SK-MEL-5 (cell line): Measurements from ENCODE around the gene GPR176. TPM values are rescaled to one million over a fixed set of nuclear protein-coding genes. Genes with fewer than 3 reads are reported as not detected.
A peak's percentile ranks its signal among the peaks of the same experiment; 100 is the strongest.

Experiments
- DNase-seq: peaks from one replicate; pipeline ENCODE4 v3.0.0-alpha.2; 2016; ENCODE audit warnings: low read depth, low spot score
- in situ Hi-C: cut with HindIII; loops from 2 replicates; pipeline ENCODE4 v1.10.0; 2016; ENCODE audit warnings: low sequenced_read_pairs, high pct_unique_total_duplicates, low pct_unique_long_range_greater_than_20kb
- total RNA-seq: library from RNA; depleted of rRNA; stranded (reverse); fragments of >200 nt; shearing (Covaris generic); gene quantifications from 2 replicates; pipeline ENCODE4 v1.2.3, GENCODE V29; 2014

The GPR176 gene
- total RNA-seq, 1 experiment from 2014 or later: 6.3 TPM

DNA sequence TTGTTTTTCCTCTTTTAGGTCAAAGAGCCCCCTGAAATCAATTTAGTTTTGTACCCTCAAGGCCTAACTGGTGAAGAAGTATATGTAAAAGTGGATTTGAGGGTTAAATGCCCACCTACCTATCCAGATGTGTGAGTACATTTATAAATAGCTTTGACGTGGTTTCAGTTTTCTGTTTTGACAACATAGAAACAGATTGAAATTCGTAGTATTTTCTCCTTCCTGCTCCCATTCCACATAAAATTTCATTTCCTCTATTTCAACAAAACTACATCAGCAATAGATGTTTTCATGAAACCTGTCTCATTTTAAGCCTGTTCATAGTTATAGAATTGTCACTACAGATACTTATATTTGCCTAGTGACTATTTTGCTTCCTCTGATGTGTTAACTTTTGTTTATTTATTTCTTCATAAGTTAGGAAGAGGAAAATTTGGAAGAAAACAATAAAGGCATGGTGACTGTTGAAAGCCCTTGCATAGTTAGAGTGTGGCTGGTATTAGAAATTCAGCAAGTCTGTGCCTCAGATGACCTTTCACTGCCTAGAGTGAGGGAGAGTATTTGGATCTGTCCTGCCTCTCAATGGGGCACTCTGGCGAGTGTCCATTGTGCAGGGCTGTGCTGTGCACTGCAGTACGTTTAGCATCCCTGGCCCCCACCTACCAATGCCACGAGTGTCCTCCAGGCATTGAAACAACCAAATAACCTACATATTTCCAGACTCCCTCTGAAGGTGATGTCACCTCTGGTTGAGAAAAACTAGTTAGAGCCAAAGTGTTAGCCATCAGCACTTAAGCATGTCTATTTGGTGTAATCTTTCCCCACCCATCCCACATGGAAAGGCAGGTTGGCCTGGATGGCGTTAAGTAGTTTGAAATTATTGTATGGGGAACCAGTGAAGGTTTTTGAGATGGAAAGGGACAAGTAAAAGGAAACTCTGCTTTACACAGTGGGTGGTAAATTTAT lies 19.7 kb upstream of the GPR176 start:
- DNase-seq: no peak
- in situ Hi-C loops: no loop called here

DNA sequence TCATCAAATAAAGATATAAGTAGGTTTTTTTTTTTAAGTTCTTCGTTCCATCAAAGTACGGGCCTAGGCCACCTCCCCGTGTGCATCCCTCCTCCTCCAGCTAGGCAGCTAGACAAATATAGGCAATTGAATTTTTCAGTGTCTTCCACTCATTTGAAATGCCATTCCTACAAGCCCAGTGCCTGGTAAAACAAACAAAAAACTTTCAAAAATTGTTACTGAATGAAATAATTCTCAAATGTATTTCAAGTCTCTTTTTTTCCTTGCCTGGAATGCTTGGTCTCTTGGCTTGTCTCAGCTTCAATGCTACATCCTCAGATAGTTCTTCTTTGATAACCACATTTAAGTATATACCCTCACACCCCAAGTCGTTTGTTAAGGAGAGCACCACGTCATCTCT lies 17.6 kb upstream of the GPR176 start:
- in situ Hi-C loops: no loop called here
- DNase-seq: no peak

GRCh38 chr15:39936681-39937080 lies 16.6 kb upstream of the GPR176 start:
- no peak for DNase-seq
- in situ Hi-C loops: no loop called here

GRCh38 chr15:39936187-39936586 lies 16.1 kb upstream of the GPR176 start:
- in situ Hi-C loops: no loop called here
- no peak for DNase-seq

- no peak for DNase-seq
These were observed 15.2 kb upstream of the GPR176 start for GRCh38 chr15:39935241-39935640.

GRCh38 chr15:39934397-39935071 lies 14.5 kb upstream of the GPR176 start:
- DNase-seq: peak; percentile 30
- in situ Hi-C loops: no loop called here

More at GRCh38 chr15:39935241-39935640, 15.2 kb upstream of the GPR176 start:
- in situ Hi-C loops: no loop called here

GRCh38 chr15:39931615-39932014 lies 11.5 kb upstream of the GPR176 start:
- DNase-seq: peak; percentile 6

GRCh38 chr15:39926526-39926925 lies 6.5 kb upstream of the GPR176 start:
- in situ Hi-C loops: no loop called here
- DNase-seq: no peak

More at GRCh38 chr15:39931615-39932014, 11.5 kb upstream of the GPR176 start:
- in situ Hi-C loops: no loop called here

DNA sequence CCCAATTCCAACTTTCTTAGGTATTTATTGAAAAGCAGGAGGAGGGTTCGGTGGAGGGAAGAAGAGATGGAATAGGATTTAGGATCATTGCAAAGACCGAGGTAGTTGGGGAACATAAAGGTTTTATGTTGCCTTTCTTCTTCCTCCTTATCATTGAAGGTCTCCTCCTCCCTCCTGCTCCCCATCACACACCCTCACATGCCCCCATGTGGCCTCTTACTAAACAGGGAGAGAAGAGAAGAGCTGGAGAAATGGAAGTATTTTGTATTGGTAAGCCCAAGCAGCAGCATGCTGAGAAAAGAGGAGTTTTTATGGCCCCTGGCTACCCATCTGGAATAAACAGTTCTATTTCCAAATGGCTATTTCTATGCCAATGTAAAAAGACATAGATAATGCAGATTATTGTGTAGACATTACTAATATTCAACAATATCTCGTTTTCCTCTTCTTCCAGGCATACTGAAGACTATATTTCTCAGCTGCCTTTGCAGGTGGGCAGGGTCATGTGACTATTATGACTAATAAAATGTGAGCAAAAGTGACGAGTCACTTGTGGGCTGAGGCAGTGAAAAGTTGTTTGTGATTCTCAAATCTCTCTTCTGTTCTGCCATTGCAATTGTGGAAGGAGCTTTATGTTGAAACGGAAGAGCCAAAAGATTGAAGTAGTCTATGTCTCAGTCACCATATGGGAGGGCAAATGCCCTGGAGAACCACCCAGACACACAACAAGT lies 5.2 kb upstream of the GPR176 start:
- in situ Hi-C loops: no loop called here
- peak; percentile 22 for DNase-seq

GRCh38 chr15:39924437-39924836 lies 4.4 kb upstream of the GPR176 start:
- in situ Hi-C loops: no loop called here
- no peak for DNase-seq

- DNase-seq: peak; percentile 6
- in situ Hi-C loops: no loop called here
These were observed 2.5 kb upstream of the GPR176 start for GRCh38 chr15:39922462-39923092.

GRCh38 chr15:39921274-39921638 lies 1.2 kb upstream of the GPR176 start:
- no peak for DNase-seq
- in situ Hi-C loops: no loop called here

DNA sequence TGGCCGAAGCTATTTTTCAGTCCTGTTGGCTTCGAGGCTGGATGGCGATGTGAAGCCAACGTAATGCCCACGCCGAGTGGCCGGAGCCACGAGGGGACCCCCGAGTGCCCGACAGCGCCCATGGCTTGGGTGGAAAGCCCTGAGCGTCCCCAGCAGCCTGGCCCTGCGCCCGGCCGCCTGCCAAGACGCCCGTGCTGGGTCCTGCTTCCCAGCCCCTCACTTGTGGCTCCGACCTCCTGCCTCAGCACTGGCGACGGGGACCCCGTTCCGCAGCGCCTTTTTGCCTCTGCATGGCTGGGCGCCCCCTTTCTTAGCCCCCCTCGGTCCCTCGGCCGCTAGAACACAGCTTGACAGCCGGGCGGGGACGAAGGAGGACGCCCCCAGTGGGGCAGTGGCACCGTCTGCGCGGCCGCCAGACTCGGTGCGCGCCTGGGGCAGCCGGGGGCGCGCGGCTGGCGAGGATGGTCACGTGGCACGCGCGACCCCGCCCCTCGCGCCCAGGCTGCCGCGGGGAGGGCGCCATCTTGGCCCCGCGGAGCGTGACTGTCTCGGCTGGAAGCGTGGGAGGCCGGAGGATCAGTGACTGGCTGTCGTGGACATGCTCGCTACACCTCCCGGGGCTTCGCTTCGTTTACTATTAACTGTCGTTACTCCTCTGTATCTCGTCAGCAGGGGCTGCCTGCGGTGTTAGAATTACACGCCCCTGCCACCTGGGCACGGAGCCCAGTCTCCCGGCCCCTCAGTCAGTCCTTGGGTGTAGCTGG lies 626 bp upstream of the GPR176 start:
- peak; percentile 69 for DNase-seq
- in situ Hi-C loops: no loop called here

- in situ Hi-C loops: no loop called here
- no peak for DNase-seq
These were observed 687 bp downstream of the GPR176 start for GRCh38 chr15:39919411-39919747.

DNA sequence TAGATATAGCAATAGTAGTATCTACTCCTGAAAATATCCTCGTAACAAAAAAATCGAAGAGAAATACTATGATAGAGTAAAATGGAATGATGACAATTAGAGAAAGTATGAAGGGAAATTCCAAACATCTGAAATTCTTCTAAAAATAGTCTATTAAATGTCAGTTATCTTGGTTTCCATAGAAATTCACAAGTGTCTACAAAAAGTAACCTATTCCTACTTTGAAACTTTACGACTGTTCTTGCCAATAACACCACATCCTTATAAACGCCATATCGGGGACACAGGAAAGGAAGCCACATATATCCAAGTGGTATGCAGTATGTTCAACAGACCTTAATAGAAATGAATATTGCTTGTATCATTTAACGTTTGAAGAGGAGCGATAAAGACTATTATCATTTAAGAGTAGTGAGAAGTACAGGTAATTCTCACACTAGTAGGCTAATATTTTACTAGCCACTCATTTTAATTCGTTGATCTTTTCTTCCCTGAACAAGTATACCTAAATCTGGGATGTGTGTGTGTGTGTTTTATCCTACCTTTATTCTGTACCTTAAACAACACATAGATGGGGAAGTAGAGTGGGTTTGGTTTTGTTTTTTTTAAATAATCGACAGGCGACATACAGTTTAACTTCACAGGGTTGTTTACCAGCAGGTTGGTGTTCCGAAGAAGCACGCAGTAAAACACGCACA lies 1.2 kb downstream of the GPR176 start:
- in situ Hi-C loops: no loop called here
- DNase-seq: no peak

DNA sequence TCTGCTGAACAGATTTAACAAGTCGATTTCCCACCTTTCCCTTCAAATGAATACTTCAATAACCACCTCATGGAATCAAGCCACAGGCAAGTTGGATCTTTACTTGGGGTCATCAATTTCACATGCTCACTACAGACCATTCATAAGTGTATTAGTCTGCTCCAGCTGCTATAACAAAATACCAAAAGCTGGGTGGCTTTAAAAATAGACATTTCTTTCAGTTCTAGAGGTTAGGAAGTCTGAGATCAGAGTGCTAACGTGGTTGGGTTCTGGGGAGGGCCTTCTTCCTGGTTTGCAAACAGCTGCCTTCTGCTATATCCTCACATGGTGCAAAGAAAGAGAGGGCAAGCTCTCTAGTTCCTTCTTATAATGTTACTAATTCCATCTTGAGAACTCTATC lies 5.1 kb downstream of the GPR176 start:
- no peak for DNase-seq
- in situ Hi-C loops: no loop called here

DNA sequence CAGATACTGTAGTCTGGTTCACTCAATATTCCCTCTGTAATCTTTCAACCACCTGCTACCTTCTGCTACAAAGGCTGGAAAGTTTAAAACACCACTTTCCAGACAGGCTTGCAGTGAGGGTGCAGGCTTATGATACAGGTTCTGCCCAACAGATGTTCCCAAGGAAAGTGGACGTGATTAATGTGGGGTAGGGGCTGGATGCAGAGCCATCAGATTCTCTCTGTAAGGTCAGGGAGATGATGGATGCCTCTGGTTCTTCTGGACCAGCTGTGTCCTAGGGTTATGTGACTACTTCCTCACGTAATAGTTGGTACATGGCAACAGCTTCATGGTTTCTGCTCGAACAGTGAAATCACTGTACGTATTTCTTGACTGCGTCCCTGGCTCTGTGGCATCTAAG lies 11.1 kb downstream of the GPR176 start:
- no peak for DNase-seq
- in situ Hi-C loops: no loop called here
